B cell (primary cell): ENCODE results near the gene SHISA8.

Experiments
- EZH2 ChIP-seq: IDR thresholded peaks from 2 replicates; pipeline ENCODE4 v1.6.1; 2012; ENCODE audit warnings: borderline replicate concordance, low read depth, mild to moderate bottlenecking, moderate library complexity, low read length; ENCODE audit not compliant: insufficient read depth, poor library complexity, severe bottlenecking
- TF ChIP-seq, protein P1 (sequence below): fragments of 200-600 bp; IDR thresholded peaks from one replicate; pipeline ENCODE4 v1.8.0; 2022; ENCODE audit warnings: antibody characterized with exemption, mild to moderate bottlenecking

DNA sequence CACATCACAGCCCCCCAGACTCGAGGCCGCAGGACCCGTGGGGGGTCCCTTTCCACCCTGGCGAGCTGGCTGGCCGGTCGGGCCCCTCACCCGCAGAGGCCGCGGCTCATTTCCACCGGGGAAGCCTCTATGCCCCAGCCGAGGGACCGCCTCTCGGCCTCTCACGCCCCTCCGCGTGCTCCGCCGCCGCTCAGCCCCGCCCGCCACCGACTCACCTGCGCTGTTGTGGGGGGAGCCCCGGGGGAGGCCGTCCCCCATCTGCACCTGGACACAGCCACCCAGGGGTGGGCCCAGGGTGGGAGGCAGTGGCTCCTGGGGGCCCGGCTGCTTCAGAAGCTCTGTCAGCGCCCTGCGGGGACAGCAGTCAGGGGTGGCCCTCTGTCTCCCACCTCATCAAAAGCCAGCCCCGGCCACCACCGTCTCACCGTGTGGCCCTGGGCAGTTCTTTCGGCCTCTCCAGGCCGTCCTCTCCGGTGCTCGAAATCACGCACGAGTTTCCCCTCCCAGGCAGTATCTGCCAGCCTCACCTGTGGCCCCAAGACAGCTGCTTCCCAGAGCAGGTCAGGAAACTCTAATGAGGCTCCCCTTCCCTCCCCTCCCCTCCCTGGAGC lies 3.8 kb downstream of the SHISA8 start:
- TF ChIP-seq, protein P1, sequence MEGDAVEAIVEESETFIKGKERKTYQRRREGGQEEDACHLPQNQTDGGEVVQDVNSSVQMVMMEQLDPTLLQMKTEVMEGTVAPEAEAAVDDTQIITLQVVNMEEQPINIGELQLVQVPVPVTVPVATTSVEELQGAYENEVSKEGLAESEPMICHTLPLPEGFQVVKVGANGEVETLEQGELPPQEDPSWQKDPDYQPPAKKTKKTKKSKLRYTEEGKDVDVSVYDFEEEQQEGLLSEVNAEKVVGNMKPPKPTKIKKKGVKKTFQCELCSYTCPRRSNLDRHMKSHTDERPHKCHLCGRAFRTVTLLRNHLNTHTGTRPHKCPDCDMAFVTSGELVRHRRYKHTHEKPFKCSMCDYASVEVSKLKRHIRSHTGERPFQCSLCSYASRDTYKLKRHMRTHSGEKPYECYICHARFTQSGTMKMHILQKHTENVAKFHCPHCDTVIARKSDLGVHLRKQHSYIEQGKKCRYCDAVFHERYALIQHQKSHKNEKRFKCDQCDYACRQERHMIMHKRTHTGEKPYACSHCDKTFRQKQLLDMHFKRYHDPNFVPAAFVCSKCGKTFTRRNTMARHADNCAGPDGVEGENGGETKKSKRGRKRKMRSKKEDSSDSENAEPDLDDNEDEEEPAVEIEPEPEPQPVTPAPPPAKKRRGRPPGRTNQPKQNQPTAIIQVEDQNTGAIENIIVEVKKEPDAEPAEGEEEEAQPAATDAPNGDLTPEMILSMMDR = no peak
- TF ChIP-seq EZH2 = peak; percentile 78
